Left ventricle myocardium inferior (tissue), 1 donor: Measurements from ENCODE around the gene HNRNPA0. TPM values are rescaled to one million over a fixed set of nuclear protein-coding genes. Genes with fewer than 3 reads are reported as not detected.

Source experiments
- DNase-seq: peaks from one replicate; pipeline ENCODE4 v3.0.0-alpha.2; 2020
- H3K27ac ChIP-seq: fragments of 200-600 bp; replicated peaks from 2 replicates; pipeline ENCODE4 v1.8.0; 2021
- H3K27me3 ChIP-seq: fragments of 200-600 bp; 2 replicates; pipeline ENCODE4 v1.8.0; 2021; ENCODE audit warnings: low read depth
- H3K36me3 ChIP-seq: fragments of 200-600 bp; 2 replicates; pipeline ENCODE4 v1.8.0; 2021
- H3K4me1 ChIP-seq: fragments of 200-600 bp; 2 replicates; pipeline ENCODE4 v1.8.0; 2021
- H3K4me3 ChIP-seq: fragments of 200-600 bp; 2 replicates; pipeline ENCODE4 v1.8.0; 2021; ENCODE audit warnings: mild to moderate bottlenecking, moderate library complexity
- H3K9me3 ChIP-seq: fragments of 200-600 bp; replicated peaks from 2 replicates; pipeline ENCODE4 v1.8.0; 2021
- CTCF ChIP-seq: fragments of 200-600 bp; IDR thresholded peaks from 2 replicates; pipeline ENCODE4 v1.8.0; 2021; ENCODE audit warnings: antibody characterized with exemption, mild to moderate bottlenecking, borderline replicate concordance
- intact Hi-C: fragments of 100-400 bp; cut with micrococcal nuclease; formaldehyde crosslinking; loops from one replicate; pipeline ENCODE4 v1.11.0; 2022
- total RNA-seq: library from RNA; stranded (reverse); fragmentation: NEBNext Ultra II Directional; extraction: Animal tissue kit (Norgen Biotek cat#: 25700); gene quantifications from one replicate; pipeline ENCODE4 v1.2.1, GENCODE V29; 2021
- donor health status: DM: no; HTN: yes; CAD: no; lungs with severe emphysema.

The HNRNPA0 gene
- total RNA-seq, 1 donor from 2014 or later, result 13.1 TPM

GRCh38 chr5:137730336-137730735 is 23.8 kb downstream of the HNRNPA0 start:
- no peaks in the 10 kb centered on the region for H3K9me3 ChIP-seq
- no peaks in the 10 kb centered on the region for H3K27me3 ChIP-seq
- peaks cover 36% of the 10 kb centered on the region for H3K4me1 ChIP-seq
- DNase-seq, result no peak
- no peak overlapping the region for H3K27ac ChIP-seq
- TF ChIP-seq CTCF, result no peak
- intact Hi-C loops, result no loop called here
- no peaks in the 10 kb centered on the region for H3K36me3 ChIP-seq
- H3K4me3 ChIP-seq, result no peak overlapping the region

DNA sequence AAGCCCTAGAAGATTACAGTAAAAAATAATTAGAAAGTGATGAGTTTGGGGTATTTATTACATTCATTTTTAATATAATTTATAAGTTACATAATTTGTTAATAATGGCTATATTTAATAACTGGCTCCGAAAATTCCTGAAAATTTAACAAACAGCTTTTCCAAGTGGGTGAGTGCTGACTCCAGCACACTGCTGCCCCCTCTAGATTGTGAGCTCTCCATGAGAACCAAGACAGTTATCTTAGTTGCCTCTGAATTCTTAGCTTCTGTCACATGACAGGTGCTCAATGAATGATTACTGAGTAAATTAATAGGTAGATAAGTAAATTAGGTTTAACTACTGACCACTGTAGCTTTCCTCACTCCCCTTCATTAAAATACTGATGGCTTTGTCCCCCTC is 26.1 kb downstream of the HNRNPA0 start:
- TF ChIP-seq CTCF, result peak; percentile 16
- peaks cover 6% of the 10 kb centered on the region for H3K36me3 ChIP-seq

GRCh38 chr5:137727623-137728022 is 26.5 kb downstream of the HNRNPA0 start:
- Histone ChIP-seq H3K4me1 (peaks cover 10% of the 10 kb centered on the region), H3K27ac (no peak overlapping the region), H3K9me3 (peaks cover 9% of the 10 kb centered on the region), H3K4me3 (no peak overlapping the region), H3K27me3 (no peaks in the 10 kb centered on the region), H3K36me3 (peaks cover 6% of the 10 kb centered on the region)
- intact Hi-C loops, result no loop called here
- no peak for TF ChIP-seq CTCF
- no peak for DNase-seq

More for the DNA sequence above, 26.1 kb downstream of the HNRNPA0 start:
- intact Hi-C loops, result no loop called here
- DNase-seq, result no peak
- peaks cover 8% of the 10 kb centered on the region for H3K9me3 ChIP-seq
- no peaks in the 10 kb centered on the region for H3K27me3 ChIP-seq
- H3K27ac ChIP-seq, result no peak overlapping the region
- no peak overlapping the region for H3K4me3 ChIP-seq
- H3K4me1 ChIP-seq, result peaks cover 15% of the 10 kb centered on the region

- intact Hi-C loops, result no loop called here
- H3K27me3 ChIP-seq, result no peaks in the 10 kb centered on the region
- no peak for DNase-seq
- no peak overlapping the region for H3K4me3 ChIP-seq
- peaks cover 12% of the 10 kb centered on the region for H3K36me3 ChIP-seq
- H3K4me1 ChIP-seq, result peaks cover 3% of the 10 kb centered on the region
- no peak overlapping the region for H3K27ac ChIP-seq
- TF ChIP-seq CTCF, result no peak
- peaks cover 9% of the 10 kb centered on the region for H3K9me3 ChIP-seq
Observed at GRCh38 chr5:137724251-137724650, 29.9 kb downstream of the HNRNPA0 start.

GRCh38 chr5:137718611-137719010 is 35.6 kb downstream of the HNRNPA0 start:
- Histone ChIP-seq H3K4me3 (no peak overlapping the region), H3K36me3 (peaks cover 18% of the 10 kb centered on the region), H3K9me3 (peaks cover 16% of the 10 kb centered on the region), H3K4me1 (no peaks in the 10 kb centered on the region), H3K27me3 (no peaks in the 10 kb centered on the region), H3K27ac (no peak overlapping the region)
- TF ChIP-seq CTCF, result no peak
- intact Hi-C loops, result no loop called here
- no peak for DNase-seq

DNA sequence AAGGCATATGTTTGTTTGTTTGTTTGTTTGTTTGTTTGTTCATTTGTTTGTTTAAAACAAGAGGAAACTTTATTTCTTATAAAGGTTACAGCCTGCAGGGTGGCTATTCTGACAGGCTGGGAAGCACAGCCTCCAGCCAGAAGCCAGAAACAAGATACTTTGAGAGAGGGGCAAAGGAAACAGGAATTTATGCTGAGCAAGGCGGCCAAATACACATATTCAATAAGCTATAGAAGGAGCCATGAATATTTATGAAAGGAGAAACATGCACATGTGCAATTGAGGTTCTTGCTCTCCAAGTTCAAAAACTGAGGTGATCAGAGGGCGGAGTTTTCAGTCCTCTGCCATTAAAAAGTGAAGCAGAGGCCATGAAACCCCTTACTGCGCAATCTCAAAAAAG is 37.8 kb downstream of the HNRNPA0 start:
- no peak for TF ChIP-seq CTCF
- Histone ChIP-seq H3K27ac (no peak overlapping the region), H3K4me3 (no peak overlapping the region), H3K4me1 (peaks cover 3% of the 10 kb centered on the region), H3K27me3 (no peaks in the 10 kb centered on the region), H3K36me3 (peaks cover 19% of the 10 kb centered on the region), H3K9me3 (peaks cover 19% of the 10 kb centered on the region)
- no peak for DNase-seq
- intact Hi-C loops, result no loop called here
